GM19239 (cell line): ENCODE data around the gene SIL1.

Source experiments
- DNase-seq: peaks from one replicate; pipeline ENCODE4 v3.0.0; 2011; ENCODE audit warnings: low spot score; ENCODE audit not compliant: insufficient read length
- FAIRE-seq: peaks from 2 replicates; lab custom pipeline; 2011; peaks lifted over from hg19 to GRCh38; lab: Jason Lieb, UNC

SIL1 gene

GRCh38 chr5:139147483-139148087, 50.6 kb downstream of the SIL1 start:
- DNase-seq (no peak), FAIRE-seq (no peak)

DNA sequence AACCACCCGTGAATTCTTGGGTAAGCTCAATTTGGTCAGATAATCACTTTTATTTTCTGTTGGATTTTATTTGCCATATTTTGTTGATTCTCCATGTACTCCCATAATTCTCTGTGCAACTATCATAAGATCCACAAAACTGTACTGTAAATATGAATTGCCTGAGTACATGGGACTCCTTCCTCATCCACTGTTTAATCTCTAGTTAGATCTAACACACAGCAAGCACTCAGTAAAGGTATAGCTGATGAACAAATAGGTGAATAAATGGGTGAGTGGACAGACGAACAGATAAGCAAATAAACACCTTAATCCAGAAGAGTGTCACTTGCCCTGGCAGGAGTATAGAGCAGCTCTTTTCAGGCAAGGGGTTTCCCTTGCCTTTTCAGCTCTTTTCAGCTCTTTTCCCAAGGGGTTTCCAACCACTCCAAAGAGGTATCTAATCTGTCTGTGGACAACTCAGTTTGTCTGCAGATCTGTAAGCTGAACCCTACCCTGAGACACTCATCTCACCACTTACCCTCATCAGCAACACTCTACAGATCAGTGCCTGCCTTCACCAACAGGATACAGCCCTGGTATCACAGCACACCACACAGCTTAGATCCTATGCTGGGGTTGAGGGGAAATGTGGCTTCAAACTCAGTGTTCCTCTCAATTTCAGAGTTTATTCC, 51.2 kb downstream of the SIL1 start:
- no peak for FAIRE-seq
- no peak for DNase-seq

GRCh38 chr5:139141446-139142204, 56.5 kb downstream of the SIL1 start:
- no peak for FAIRE-seq
- no peak for DNase-seq

DNA sequence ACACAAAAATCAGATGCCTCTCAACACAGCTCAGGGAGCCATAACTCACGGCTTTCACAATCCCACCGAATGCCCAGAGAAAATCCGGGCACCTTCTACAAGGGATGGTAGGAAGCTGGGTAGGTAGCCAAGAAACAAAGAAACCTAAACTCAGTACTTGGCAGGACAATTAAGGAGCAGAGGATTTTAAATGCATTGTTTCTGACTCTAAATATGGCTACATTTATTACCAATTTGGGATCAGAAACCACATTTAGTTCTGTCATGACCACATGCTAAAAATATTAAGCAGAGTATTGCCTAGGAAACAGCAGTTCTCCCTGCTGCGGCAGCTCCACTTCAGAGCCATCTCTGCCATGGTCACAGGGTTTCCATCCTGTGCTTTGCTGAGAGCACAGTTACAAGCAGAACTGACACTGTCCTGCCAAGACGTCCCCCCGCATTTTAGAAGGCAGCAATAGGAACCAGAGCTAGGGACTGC, 57.5 kb downstream of the SIL1 start:
- no peak for FAIRE-seq

DNA sequence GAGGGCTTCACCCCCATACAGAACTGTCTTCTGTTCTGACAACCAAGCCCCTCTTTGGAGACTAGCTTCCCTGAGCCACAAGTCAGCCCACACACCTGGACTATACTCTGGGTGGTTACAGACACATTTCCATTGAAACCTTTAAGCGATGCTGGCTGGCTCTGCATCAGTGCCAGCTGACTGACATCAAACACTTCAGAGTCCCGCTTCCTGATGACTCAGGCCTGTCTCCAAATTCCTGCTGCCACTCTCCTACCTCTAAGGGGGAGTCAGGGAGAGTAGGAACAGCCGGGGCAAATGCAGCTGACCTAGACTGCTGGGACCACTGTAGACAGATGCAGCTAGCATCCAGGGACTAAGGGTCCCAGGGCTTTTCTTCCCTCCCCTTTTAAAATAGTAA, 59.4 kb downstream of the SIL1 start:
- DNase-seq: no peak
- no peak for FAIRE-seq

More for the DNA sequence above, 57.5 kb downstream of the SIL1 start:
- DNase-seq: no peak

DNA sequence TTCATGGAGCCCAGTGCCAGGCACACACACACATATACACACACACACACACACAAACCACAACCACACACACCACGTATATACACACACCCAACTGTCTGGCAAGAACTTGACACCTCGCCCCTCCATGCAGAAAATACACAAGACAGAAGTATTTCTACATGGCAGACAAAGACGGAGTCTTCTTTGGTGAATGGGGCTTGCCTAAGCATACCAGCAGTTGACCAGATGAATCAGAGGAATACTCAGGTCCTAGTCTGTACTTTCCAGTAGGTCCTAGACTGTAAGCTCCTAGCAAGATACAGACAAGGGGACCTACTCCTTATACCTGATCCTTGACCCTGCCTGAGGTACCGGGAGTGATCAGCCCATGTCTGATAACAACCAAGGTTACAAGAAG, 60.1 kb downstream of the SIL1 start:
- FAIRE-seq (no peak), DNase-seq (no peak)

DNA sequence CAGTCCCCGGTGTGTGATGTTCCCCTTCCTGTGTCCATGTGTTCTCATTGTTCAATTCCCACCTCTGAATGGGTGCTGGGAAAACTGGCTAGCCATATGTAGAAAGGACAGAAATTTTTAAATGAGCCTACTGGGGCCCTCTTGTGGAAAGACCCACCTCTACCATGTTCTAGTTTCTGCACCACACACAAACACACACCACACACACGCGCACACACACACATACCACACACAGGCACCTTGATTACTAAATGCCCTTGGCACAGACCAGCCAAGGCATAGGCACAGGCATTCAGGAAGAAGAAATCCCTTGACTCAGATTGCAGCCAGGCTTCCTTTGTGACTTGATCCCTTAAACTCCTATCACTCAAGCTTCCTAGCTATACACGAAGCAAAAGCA, 60.5 kb downstream of the SIL1 start:
- FAIRE-seq: no peak
- DNase-seq: no peak

GRCh38 chr5:139134906-139135305, 63.3 kb downstream of the SIL1 start:
- DNase-seq (no peak), FAIRE-seq (no peak)

- FAIRE-seq: no peak
- no peak for DNase-seq
Measured at GRCh38 chr5:139133282-139133681, 64.9 kb downstream of the SIL1 start.

- no peak for FAIRE-seq
Measured at GRCh38 chr5:139132515-139132914, 65.7 kb downstream of the SIL1 start.

DNA sequence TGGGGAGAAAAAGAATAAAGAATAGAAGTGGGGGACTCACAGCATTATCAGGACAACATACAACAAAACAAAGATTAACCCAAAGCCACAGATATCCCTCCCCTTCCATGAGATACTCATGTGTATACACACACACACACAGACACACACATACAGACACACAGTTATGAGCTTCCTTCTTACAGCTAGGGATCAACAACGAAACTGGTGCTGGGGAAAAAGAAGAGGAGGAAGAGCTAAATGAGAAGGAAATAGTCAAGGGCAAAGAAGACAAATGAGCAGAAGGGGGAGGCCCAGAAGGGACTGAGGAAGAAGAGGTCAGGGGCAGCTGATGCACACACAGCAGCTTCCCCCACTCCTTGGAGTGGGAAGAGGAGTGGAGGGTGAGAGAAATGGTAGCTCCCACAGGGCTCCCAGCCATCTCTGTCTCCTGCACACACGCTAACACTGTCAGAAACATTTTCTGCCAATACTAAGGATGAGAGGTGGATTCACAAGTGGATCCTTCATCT, 66.2 kb downstream of the SIL1 start:
- DNase-seq (no peak), FAIRE-seq (no peak)

More at GRCh38 chr5:139132515-139132914, 65.7 kb downstream of the SIL1 start:
- DNase-seq: no peak

- DNase-seq (no peak), FAIRE-seq (no peak)
Measured at GRCh38 chr5:139131465-139131864, 66.7 kb downstream of the SIL1 start.

- no peak for FAIRE-seq
- no peak for DNase-seq
Measured at GRCh38 chr5:139131062-139131461, 67.1 kb downstream of the SIL1 start.

DNA sequence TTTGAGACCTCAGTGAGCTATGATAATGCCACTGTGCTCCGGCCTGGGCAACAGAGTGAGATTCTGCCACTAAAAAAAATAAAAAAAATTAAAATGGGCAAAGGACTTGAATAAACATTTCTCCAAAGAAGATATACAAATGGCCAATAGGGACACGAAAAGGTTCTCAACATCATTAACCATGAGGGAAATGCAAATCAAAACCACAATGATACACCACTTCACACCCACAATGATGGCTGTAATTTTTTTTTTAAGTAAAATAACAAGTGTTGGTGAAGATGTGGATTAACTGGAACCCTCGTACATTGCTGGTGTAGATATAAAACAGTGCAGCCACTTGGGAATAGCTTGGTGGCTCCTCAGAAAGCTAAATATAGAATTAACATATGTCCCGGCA, 68.0 kb downstream of the SIL1 start:
- FAIRE-seq (no peak), DNase-seq (no peak)

DNA sequence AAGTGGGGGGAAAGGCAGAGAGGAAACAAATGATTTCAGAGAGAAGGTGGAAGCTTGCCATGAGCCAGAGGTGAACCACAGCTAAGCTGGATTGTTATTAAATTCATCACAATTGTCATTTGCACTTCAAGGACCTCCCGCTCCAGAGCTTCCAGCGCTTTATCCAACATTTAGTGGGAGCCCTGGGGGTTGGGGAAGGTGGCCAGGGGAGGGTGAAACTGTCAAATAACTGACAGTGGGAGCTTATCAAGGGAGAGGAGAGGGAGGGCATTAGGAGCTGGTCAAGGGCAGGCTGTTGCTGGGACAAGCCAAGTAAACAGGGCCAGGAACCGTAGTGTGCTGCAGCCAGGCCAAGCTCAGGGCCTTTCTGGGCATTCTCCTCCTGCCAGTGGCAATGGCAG, 71.5 kb downstream of the SIL1 start:
- no peak for FAIRE-seq
- DNase-seq: no peak

DNA sequence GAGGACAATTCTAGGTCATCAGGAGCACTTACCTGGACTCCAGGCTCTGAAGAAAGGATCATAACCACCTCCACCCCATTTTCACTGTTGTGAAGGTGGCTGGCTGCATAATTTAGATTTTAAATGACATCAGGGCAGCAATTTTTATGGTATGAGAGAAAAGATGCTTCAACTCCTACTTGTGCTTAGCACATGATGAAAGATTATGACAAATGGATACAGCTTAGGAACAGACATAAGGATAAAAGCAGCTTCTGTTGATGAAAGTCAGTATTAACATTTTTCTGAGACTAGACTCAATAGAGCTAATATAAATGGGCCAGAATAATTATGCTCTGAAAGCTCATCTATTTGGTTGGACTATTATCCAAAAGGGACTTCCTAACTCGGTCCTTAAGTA, 72.2 kb downstream of the SIL1 start:
- no peak for FAIRE-seq
- DNase-seq: no peak

DNA sequence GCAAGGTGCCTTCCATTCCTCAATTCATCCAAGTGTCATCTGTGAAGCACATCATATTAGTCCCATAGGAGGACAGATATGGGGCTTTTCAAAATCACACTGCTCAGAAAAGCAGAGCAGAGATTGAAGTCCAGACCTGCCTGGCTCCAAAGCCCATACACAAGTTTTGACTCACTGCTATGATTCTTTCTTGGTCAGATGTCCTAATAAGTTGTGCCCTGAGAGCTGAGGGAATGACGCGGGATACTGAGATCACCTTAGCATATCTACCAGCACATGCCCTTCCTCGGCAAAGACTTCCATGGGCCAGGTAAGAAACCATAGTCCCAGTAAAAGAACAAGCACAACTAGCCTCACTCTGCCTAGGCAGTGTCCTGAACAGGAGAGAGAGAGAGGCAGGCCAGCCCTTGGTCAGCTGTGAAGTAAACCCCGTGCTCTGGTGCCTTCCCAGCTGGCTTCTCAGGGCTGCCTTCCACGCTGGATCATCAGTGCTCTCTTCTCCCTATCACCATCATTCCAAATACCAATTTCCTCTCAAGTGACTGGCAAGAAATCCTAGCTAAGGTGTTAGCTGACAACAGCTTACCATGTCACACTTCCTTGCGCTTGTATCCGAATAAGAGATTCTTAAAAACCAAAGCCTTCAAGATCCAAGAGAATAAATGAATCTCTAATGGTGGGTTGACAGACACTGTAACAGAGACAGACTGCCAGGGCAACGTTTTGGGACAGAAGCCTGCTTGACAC, 73.2 kb downstream of the SIL1 start:
- DNase-seq (no peak), FAIRE-seq (no peak)

DNA sequence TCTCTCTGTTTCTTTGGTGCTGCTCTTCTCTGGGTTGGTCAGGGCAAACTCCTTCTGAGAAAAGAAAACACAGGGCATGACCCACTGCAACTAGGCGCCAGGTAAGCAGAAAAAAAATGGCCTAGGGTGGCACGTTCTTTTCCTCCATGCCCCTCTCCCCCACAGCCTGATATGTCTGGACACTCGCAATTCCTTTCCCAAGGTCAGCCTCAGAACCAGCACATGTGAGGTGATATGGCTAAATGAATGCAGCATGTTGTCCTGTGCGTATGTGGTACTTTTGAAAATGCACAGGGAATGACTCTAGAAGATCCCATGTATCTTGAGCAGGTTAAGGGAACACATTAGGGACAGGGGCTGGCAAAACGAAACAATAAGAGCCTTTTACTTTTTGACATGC, 77.0 kb downstream of the SIL1 start:
- FAIRE-seq (no peak), DNase-seq (no peak)

- FAIRE-seq (no peak), DNase-seq (no peak)
Measured at GRCh38 chr5:139120521-139120920, 77.6 kb downstream of the SIL1 start.

DNA sequence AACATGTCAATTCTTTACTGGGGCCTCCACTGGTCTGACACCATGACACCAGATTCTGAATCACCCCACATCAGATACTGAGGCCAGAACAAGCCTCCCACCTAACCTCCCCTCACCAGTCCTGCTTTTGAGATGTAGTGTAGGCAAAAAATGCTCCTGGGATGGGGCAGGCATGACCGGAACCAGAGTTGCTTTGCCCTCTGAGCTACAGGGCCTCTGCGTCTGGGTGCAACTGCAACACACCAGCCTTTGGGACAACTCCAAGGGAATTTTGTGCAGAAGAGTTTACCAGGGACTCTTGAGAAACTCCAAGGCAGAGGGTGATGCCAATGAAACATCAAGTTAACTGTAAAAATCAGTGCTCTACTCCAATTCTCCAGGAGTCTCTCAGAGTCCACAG, 79.4 kb downstream of the SIL1 start:
- FAIRE-seq (no peak), DNase-seq (no peak)
